Mesenchymal stem cell (in vitro differentiated cells and primary cell): ENCODE measurements around the gene DZIP1.

ENCODE experiments used
- DNase-seq: peaks from one replicate; pipeline ENCODE4 v3.0.0-alpha.2; 2013
- H2AFZ ChIP-seq: one replicate; pipeline ENCODE4 v1.6.1; 2013; ENCODE audit warnings: low read depth, mild to moderate bottlenecking, control low read depth, inconsistent platforms, low read length, moderate library complexity
- H2AK5ac ChIP-seq: 2 replicates; pipeline ENCODE4 v1.6.1; 2013; ENCODE audit warnings: low read length, moderate library complexity, mild to moderate bottlenecking, inconsistent platforms; ENCODE audit not compliant: severe bottlenecking
- H2BK120ac ChIP-seq: one replicate; pipeline ENCODE4 v1.6.1; 2013; ENCODE audit warnings: low read depth, mild to moderate bottlenecking, inconsistent platforms, low read length, moderate library complexity
- H2BK12ac ChIP-seq, 2 experiments: one replicate each; pipeline ENCODE4 v1.6.1; 2013; ENCODE audit warnings: inconsistent platforms in 2 of 2, low read length in 2 of 2, mild to moderate bottlenecking in 2 of 2, moderate library complexity in 2 of 2, control low read depth in 1 of 2
- H2BK15ac ChIP-seq: one replicate; pipeline ENCODE4 v1.6.1; 2013; ENCODE audit warnings: mild to moderate bottlenecking, low read depth, inconsistent platforms; ENCODE audit not compliant: poor library complexity, severe bottlenecking
- H2BK5ac ChIP-seq: 2 replicates; pipeline ENCODE4 v1.6.1; 2013; ENCODE audit warnings: low read depth, mild to moderate bottlenecking, low read length, control low read depth, inconsistent platforms; ENCODE audit not compliant: poor library complexity, severe bottlenecking
- H3K14ac ChIP-seq, 2 experiments: one replicate each; pipeline ENCODE4 v1.6.1; 2013; ENCODE audit warnings: inconsistent platforms in 2 of 2, low read length in 2 of 2, control low read depth in 1 of 2, mild to moderate bottlenecking in 1 of 2, moderate library complexity in 1 of 2
- H3K18ac ChIP-seq, 2 experiments: one replicate each; pipeline ENCODE4 v1.6.1; 2013; ENCODE audit warnings: inconsistent platforms in 2 of 2, low read length in 2 of 2, control low read depth in 1 of 2, low read depth in 1 of 2, mild to moderate bottlenecking in 1 of 2
- H3K23ac ChIP-seq, 2 experiments: one replicate each; pipeline ENCODE4 v1.6.1; 2013; ENCODE audit warnings: inconsistent platforms in 2 of 2, low read length in 2 of 2, mild to moderate bottlenecking in 2 of 2, moderate library complexity in 2 of 2, control low read depth in 1 of 2
- H3K27ac ChIP-seq: 2 replicates; pipeline ENCODE4 v1.5.1; 2013; ENCODE audit warnings: mild to moderate bottlenecking, moderate library complexity, low read length, control low read depth, inconsistent platforms; ENCODE audit not compliant: poor library complexity, severe bottlenecking
- H3K27me3 ChIP-seq, 2 experiments: 2 replicates each; pipeline versions ENCODE4 v1.6.1 to v1.7.0; 2013; ENCODE audit warnings: low read length in 2 of 2, mild to moderate bottlenecking in 2 of 2, moderate library complexity in 2 of 2, control low read depth in 1 of 2, inconsistent platforms in 1 of 2; ENCODE audit not compliant: control insufficient read depth in 1 of 2, insufficient read depth in 1 of 2
- H3K36me3 ChIP-seq, 2 experiments: 2 replicates each; pipeline versions ENCODE4 v1.6.1 to v1.7.0; 2013; ENCODE audit warnings: low read length in 2 of 2, control low read depth in 1 of 2, inconsistent platforms in 1 of 2, low read depth in 1 of 2, mild to moderate bottlenecking in 1 of 2; ENCODE audit not compliant: insufficient read depth in 2 of 2, control insufficient read depth in 1 of 2
- H3K4ac ChIP-seq, 2 experiments: one replicate each; pipeline ENCODE4 v1.6.1; 2013; ENCODE audit warnings: inconsistent platforms in 2 of 2, low read length in 2 of 2, mild to moderate bottlenecking in 2 of 2, moderate library complexity in 2 of 2, control low read depth in 1 of 2, low read depth in 1 of 2
- H3K4me1 ChIP-seq: 2 replicates; pipeline ENCODE4 v1.6.1; 2013; ENCODE audit warnings: low read depth, low read length, control low read depth; ENCODE audit not compliant: control insufficient read depth, insufficient read depth
- H3K4me2 ChIP-seq: 2 replicates; pipeline ENCODE4 v1.6.1; 2013; ENCODE audit warnings: low read length, mild to moderate bottlenecking, inconsistent platforms; ENCODE audit not compliant: poor library complexity, severe bottlenecking
- H3K4me3 ChIP-seq, 2 experiments: 2 replicates each; pipeline versions ENCODE4 v1.5.1 to v1.7.0; 2013; ENCODE audit warnings: low read length in 2 of 2, mild to moderate bottlenecking in 2 of 2, control low read depth in 1 of 2, low read depth in 1 of 2; ENCODE audit not compliant: insufficient read depth in 1 of 2
- H3K79me1 ChIP-seq: replicated peaks from 2 replicates; pipeline ENCODE4 v1.6.1; 2013; ENCODE audit warnings: mild to moderate bottlenecking, control low read depth, low read length, inconsistent platforms; ENCODE audit not compliant: poor library complexity, severe bottlenecking
- H3K9ac ChIP-seq: 2 replicates; pipeline ENCODE4 v1.7.0; 2013; ENCODE audit warnings: mild to moderate bottlenecking, low read length, moderate library complexity
- H3K9me3 ChIP-seq: 2 replicates; pipeline ENCODE4 v1.7.0; 2013; ENCODE audit warnings: mild to moderate bottlenecking, low read length; ENCODE audit not compliant: control insufficient read depth
- H4K8ac ChIP-seq: one replicate; pipeline ENCODE4 v1.6.1; 2013; ENCODE audit warnings: inconsistent platforms, mild to moderate bottlenecking, low read length, moderate library complexity
- H4K91ac ChIP-seq: one replicate; pipeline ENCODE4 v1.6.1; 2013; ENCODE audit warnings: mild to moderate bottlenecking, low read length, inconsistent platforms
- WGBS: methylation state at CpG from one replicate; pipeline ENCODE4 v1.1.7; 2013; ENCODE audit warnings: mixed read lengths; 5-methylcytosine and 5-hydroxymethylcytosine counted together

DZIP1 gene

GRCh38 chr13:95603887-95604555 lies 40.5 kb downstream of the DZIP1 start:
- WGBS = 94% methylated on average over 12 of the region's 12 CpGs
- H3K79me1 ChIP-seq = peaks cover 22% of the 10 kb centered on the region

GRCh38 chr13:95601906-95602305 lies 42.6 kb downstream of the DZIP1 start:
- H3K4me1 ChIP-seq = peaks cover 7% of the 10 kb centered on the region
- no peak overlapping the region for H3K27ac ChIP-seq
- peaks cover 23% of the 10 kb centered on the region for H3K79me1 ChIP-seq
- no peaks in the 10 kb centered on the region for H3K9me3 ChIP-seq
- no peak overlapping the region for H3K23ac ChIP-seq
- H2AK5ac ChIP-seq = no peak overlapping the region
- peaks cover 31 to 93% of the 10 kb centered on the region in 2 experiments for H3K36me3 ChIP-seq
- no peak overlapping the region for H3K4me2 ChIP-seq
- H3K9ac ChIP-seq = no peak overlapping the region
- no peak overlapping the region for H3K14ac ChIP-seq
- H2BK12ac ChIP-seq = no peak overlapping the region
- no peak overlapping the region for H2AFZ ChIP-seq
- H2BK15ac ChIP-seq = no peak overlapping the region
- H2BK120ac ChIP-seq = no peak overlapping the region
- WGBS = 97% methylated on average over 6 of the region's 6 CpGs
- H4K8ac ChIP-seq = no peak overlapping the region
- no peak overlapping the region for H2BK5ac ChIP-seq
- DNase-seq = no peak
- no peak overlapping the region for H3K18ac ChIP-seq
- no peak overlapping the region for H3K4me3 ChIP-seq
- no peaks in the 10 kb centered on the region for H3K27me3 ChIP-seq
- no peak overlapping the region for H3K4ac ChIP-seq
- H4K91ac ChIP-seq = no peak overlapping the region

More at GRCh38 chr13:95603887-95604555, 40.5 kb downstream of the DZIP1 start:
- Histone ChIP-seq H2BK120ac (no peak overlapping the region), H3K4me2 (no peak overlapping the region), H3K27ac (peak overlapping the region; percentile 2), H3K9me3 (no peaks in the 10 kb centered on the region), H3K4ac (no peak overlapping the region), H3K4me3 (no peak overlapping the region), H3K18ac (no peak overlapping the region), H4K91ac (no peak overlapping the region), H2AFZ (no peak overlapping the region), H3K36me3 (peaks cover 33 to 89% of the 10 kb centered on the region in 2 experiments), H2BK5ac (no peak overlapping the region), H3K4me1 (peaks cover 7% of the 10 kb centered on the region), H3K9ac (no peak overlapping the region), H3K27me3 (no peaks in the 10 kb centered on the region), H2BK12ac (no peak overlapping the region), H3K14ac (no peak overlapping the region), H4K8ac (no peak overlapping the region), H2BK15ac (no peak overlapping the region), H3K23ac (no peak overlapping the region), H2AK5ac (peak overlapping the region; percentile 14)
- DNase-seq = no peak

GRCh38 chr13:95601216-95601615 lies 43.3 kb downstream of the DZIP1 start:
- Histone ChIP-seq H2BK120ac (no peak overlapping the region), H2BK15ac (no peak overlapping the region), H2AFZ (no peak overlapping the region), H2BK5ac (no peak overlapping the region), H2AK5ac (no peak overlapping the region), H3K4me3 (no peak overlapping the region), H3K9ac (no peak overlapping the region), H2BK12ac (no peak overlapping the region), H3K27ac (no peak overlapping the region), H3K79me1 (peaks cover 26% of the 10 kb centered on the region), H3K18ac (no peak overlapping the region), H3K4me2 (no peak overlapping the region), H4K91ac (no peak overlapping the region), H3K4me1 (peaks cover 7% of the 10 kb centered on the region), H3K9me3 (no peaks in the 10 kb centered on the region), H3K36me3 (peaks cover 34 to 92% of the 10 kb centered on the region in 2 experiments), H3K27me3 (no peaks in the 10 kb centered on the region), H3K4ac (no peak overlapping the region), H3K14ac (no peak overlapping the region), H3K23ac (no peak overlapping the region), H4K8ac (no peak overlapping the region)
- WGBS = 81% methylated on average over 2 of the region's 2 CpGs
- no peak for DNase-seq

- H3K27ac ChIP-seq = no peak overlapping the region
- no peak overlapping the region for H3K4me2 ChIP-seq
- H2BK12ac ChIP-seq = no peak overlapping the region
- WGBS = 80% methylated on average over 1 of the region's 1 CpG
- peaks cover 17% of the 10 kb centered on the region for H3K79me1 ChIP-seq
- H2BK5ac ChIP-seq = no peak overlapping the region
- H2BK120ac ChIP-seq = no peak overlapping the region
- no peaks in the 10 kb centered on the region for H3K9me3 ChIP-seq
- H3K4me1 ChIP-seq = no peaks in the 10 kb centered on the region
- H2BK15ac ChIP-seq = no peak overlapping the region
- no peaks in the 10 kb centered on the region for H3K27me3 ChIP-seq
- no peak for DNase-seq
- no peak overlapping the region for H3K18ac ChIP-seq
- no peak overlapping the region for H3K9ac ChIP-seq
- H3K4ac ChIP-seq = no peak overlapping the region
- peaks cover 20 to 79% of the 10 kb centered on the region in 2 experiments for H3K36me3 ChIP-seq
- no peak overlapping the region for H3K14ac ChIP-seq
- H3K23ac ChIP-seq = no peak overlapping the region
- H3K4me3 ChIP-seq = no peak overlapping the region
- no peak overlapping the region for H2AK5ac ChIP-seq
- no peak overlapping the region for H2AFZ ChIP-seq
- H4K91ac ChIP-seq = no peak overlapping the region
- H4K8ac ChIP-seq = no peak overlapping the region
Measured at GRCh38 chr13:95596701-95597100, 47.8 kb downstream of the DZIP1 start.
